ENCODE data around the gene EPHB2. TPM values are rescaled to one million over a fixed set of nuclear protein-coding genes. Genes with fewer than 3 reads are reported as not detected.

EPHB2 gene
- total and polyA plus RNA-seq, 2 of the 8 experiments (the other 6 are each of a cell fraction or from before 2014, with no cell fraction given): 15.8 to 17.2 TPM

GRCh38 chr1:22803833-22804232 lies 93.2 kb downstream of the EPHB2 start:
- FAIRE-seq: no peak
- no peak overlapping the region for H3K4me2 ChIP-seq (ENCODE audit: insufficient read depth in 1 of 2, low read depth in 2 of 2, low read length in 2 of 2)
- 94% methylated on average over 5 of the region's 5 CpGs; no CpG with 5 or more reads in 1 of the 2 experiments for WGBS, 2 experiments (ENCODE audit: extremely low coverage in 1 of 2, insufficient coverage in 1 of 2, insufficient read length in 1 of 2, insufficient replicate concordance in 2 of 2, low coverage in 1 of 2, low lambda C conversion rate in 2 of 2, missing lambda C conversion rate in 1 of 2)
- H3K4me3 ChIP-seq (ENCODE audit: extremely low read depth in 1 of 4, insufficient read depth in 2 of 4, low read depth in 3 of 4, low read length in 4 of 4): no peak overlapping the region
- H2BK12ac ChIP-seq (ENCODE audit: low read depth, low read length): 0 out of 2 replicates have a peak overlapping the region, but pooled peaks have one; percentile 85
- ChIA-PET POLR2A (ENCODE audit: partially characterized antibody) (interaction anchor here (1.4 kb wide), 1 partner anchor 10 kb away, joined by 6 read pairs; no protein-coding TSS in a partner anchor), CTCF (ENCODE audit: partially characterized antibody) (interaction anchor here (0.7 to 4.5 kb wide), 6 partner anchors 10 to 129 kb away, joined by 3 to 17 read pairs (median 6); no protein-coding TSS in a partner anchor)
- DNase-seq (ENCODE audit: low read depth in 1 of 2, low spot score in 2 of 2): no peak
- no peaks in the 10 kb centered on the region for H3K79me2 ChIP-seq (ENCODE audit: control insufficient read depth in 1 of 2, insufficient read depth in 2 of 2, low read length in 2 of 2)
- H4K5ac ChIP-seq (ENCODE audit: insufficient read length, low read depth, low read length): no peak overlapping the region
- no peaks in the 10 kb centered on the region for H4K20me1 ChIP-seq (replicated peaks in 1 of 2; ENCODE audit: control insufficient read depth in 1 of 2, insufficient read depth in 2 of 2, low read length in 2 of 2)
- no peak overlapping the region for H3K56ac ChIP-seq (replicated peaks; ENCODE audit: insufficient read length, low read depth, low read length)
- peak overlapping the region; percentile 26 for H2BK120ac ChIP-seq (replicated peaks; ENCODE audit: low read depth, low read length)
- H2BK5ac ChIP-seq (ENCODE audit: low read depth, low read length): no peak overlapping the region
- H3K4ac ChIP-seq (replicated peaks; ENCODE audit: insufficient read length, low read depth, low read length): no peak overlapping the region
- H3K14ac ChIP-seq (ENCODE audit: insufficient read length): no peak overlapping the region
- no peak overlapping the region for H3K27ac ChIP-seq (ENCODE audit: low read depth, low read length)
- no peaks in the 10 kb centered on the region for H3K9me3 ChIP-seq (ENCODE audit: insufficient read depth in 2 of 2, low read depth in 1 of 2, low read length in 1 of 2)
- peaks cover 4% of the 10 kb centered on the region; the same call in 1 of the 2 replicates for H3K23me2 ChIP-seq (ENCODE audit: low read depth, low read length)
- H2AK5ac ChIP-seq (ENCODE audit: low read depth, low read length): no peak overlapping the region
- no peak overlapping the region for H4K8ac ChIP-seq (ENCODE audit: extremely low read depth, insufficient read depth, low read length)
- peaks cover 9 to 48% (median 22%) of the 10 kb centered on the region in 4 experiments for H3K4me1 ChIP-seq (replicated peaks in 1 of 4; ENCODE audit: control insufficient read depth in 3 of 4, insufficient read depth in 4 of 4, low read length in 3 of 4)
- H3K36me3 ChIP-seq (ENCODE audit: control insufficient read depth in 2 of 4, insufficient read depth in 4 of 4, low read length in 3 of 4): no peaks in the 10 kb centered on the region; a peak in 1 of 8 replicates
- H4K91ac ChIP-seq (replicated peaks; ENCODE audit: insufficient read length, low read length): no peak overlapping the region
- H3K27me3 ChIP-seq (replicated peaks in 1 of 4; ENCODE audit: control insufficient read depth in 3 of 4, extremely low read depth in 1 of 4, insufficient read depth in 3 of 4, low read length in 3 of 4): no peaks in the 10 kb centered on the region
- peak overlapping the region; percentile 4; the same call in 1 of the 2 replicates for H3K18ac ChIP-seq (ENCODE audit: extremely low read depth, low read length)
- H2BK20ac ChIP-seq (ENCODE audit: low read length): no peak overlapping the region
- H3K23ac ChIP-seq (ENCODE audit: insufficient read length): no peak overlapping the region
- H2AFZ ChIP-seq (ENCODE audit: low read length): no peak overlapping the region
- no peaks in the 10 kb centered on the region for H3K79me1 ChIP-seq (ENCODE audit: low read depth, low read length)
- H2BK15ac ChIP-seq (ENCODE audit: low read length): no peak overlapping the region
- no peak overlapping the region for H3K9ac ChIP-seq (replicated peaks in 1 of 4; ENCODE audit: extremely low read depth in 1 of 4, low read depth in 3 of 4, low read length in 3 of 4)
- no peak for TF ChIP-seq JUN (IDR thresholded peaks at IDR 0.05; ENCODE audit: low read depth, low read length)
- TF ChIP-seq ZNF274 (IDR thresholded peaks at IDR 0.05; ENCODE audit: borderline replicate concordance, extremely low read depth, low read length): no peak
- no peak for TF ChIP-seq NANOG (IDR thresholded peaks at IDR 0.05; ENCODE audit: insufficient read depth, low read depth, low read length, poor library complexity, severe bottlenecking)
- TF ChIP-seq RNF2 (IDR thresholded peaks at IDR 0.05; ENCODE audit: borderline replicate concordance, low read depth, low read length, missing control alignments, poor library complexity, severe bottlenecking): no peak
- no peak for TF ChIP-seq CBX5 (IDR thresholded peaks at IDR 0.05; ENCODE audit: low read depth, low read length)
- no peak for TF ChIP-seq SRF (IDR thresholded peaks at IDR 0.05; ENCODE audit: low read depth, low read length)
- no peak for TF ChIP-seq SP1 (IDR thresholded peaks at IDR 0.05; ENCODE audit: low read depth, low read length)
- TF ChIP-seq ATF2 (IDR thresholded peaks at IDR 0.05; ENCODE audit: low read length): no peak
- TF ChIP-seq TAF1 (IDR thresholded peaks at IDR 0.05; ENCODE audit: low read depth, low read length): no peak
- TF ChIP-seq CHD2 (IDR thresholded peaks at IDR 0.05; ENCODE audit: low read length): no peak
- no peak for TF ChIP-seq FOSL1 (IDR thresholded peaks at IDR 0.05; ENCODE audit: insufficient read depth, low read depth, low read length)
- TF ChIP-seq BACH1 (IDR thresholded peaks at IDR 0.05; ENCODE audit: low read length): no peak
